Peyer's patch (tissue), 4 donors: ENCODE data around the gene GLRA3.

Experiments
- POLR2A ChIP-seq, 2 donors: fragments of 450-650 bp; IDR thresholded peaks; one replicate each; pipeline ENCODE4 v1.5.1; 2017; ENCODE audit warnings: antibody characterized with exemption in 2 of 2, mild to moderate bottlenecking in 2 of 2, moderate library complexity in 2 of 2
- TF ChIP-seq, protein P1 (sequence below), 6 experiments: fragments of 450-650 bp in 4 of 6; fragments of 200-600 bp in 2 of 6; sonication (generic) in 1 of 6; IDR thresholded peaks; one replicate each; pipeline ENCODE4 v1.5.1; 2017 to 2019; ENCODE audit warnings: antibody characterized with exemption in 6 of 6, mild to moderate bottlenecking in 3 of 6, moderate library complexity in 1 of 6

DNA sequence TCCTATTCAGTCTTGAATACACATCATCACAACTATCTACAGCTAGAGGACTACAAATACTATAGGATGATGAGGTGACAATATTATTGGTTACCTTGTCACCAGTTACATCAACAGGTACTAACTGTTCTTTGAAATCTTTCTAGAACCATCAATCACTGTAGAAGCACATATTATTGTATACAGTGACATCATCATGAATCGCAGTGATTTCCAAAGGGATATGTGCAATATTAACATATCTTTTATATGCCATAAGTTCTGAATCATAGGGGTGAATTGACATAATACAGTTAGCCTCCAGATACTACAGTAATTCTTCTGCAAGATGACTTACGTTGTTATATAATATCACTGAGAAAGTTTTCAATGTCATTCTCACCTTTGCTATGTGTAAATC, 201.6 kb downstream of the GLRA3 start:
- no peak for TF ChIP-seq POLR2A (IDR thresholded peaks at IDR 0.05)
- TF ChIP-seq, protein P1, sequence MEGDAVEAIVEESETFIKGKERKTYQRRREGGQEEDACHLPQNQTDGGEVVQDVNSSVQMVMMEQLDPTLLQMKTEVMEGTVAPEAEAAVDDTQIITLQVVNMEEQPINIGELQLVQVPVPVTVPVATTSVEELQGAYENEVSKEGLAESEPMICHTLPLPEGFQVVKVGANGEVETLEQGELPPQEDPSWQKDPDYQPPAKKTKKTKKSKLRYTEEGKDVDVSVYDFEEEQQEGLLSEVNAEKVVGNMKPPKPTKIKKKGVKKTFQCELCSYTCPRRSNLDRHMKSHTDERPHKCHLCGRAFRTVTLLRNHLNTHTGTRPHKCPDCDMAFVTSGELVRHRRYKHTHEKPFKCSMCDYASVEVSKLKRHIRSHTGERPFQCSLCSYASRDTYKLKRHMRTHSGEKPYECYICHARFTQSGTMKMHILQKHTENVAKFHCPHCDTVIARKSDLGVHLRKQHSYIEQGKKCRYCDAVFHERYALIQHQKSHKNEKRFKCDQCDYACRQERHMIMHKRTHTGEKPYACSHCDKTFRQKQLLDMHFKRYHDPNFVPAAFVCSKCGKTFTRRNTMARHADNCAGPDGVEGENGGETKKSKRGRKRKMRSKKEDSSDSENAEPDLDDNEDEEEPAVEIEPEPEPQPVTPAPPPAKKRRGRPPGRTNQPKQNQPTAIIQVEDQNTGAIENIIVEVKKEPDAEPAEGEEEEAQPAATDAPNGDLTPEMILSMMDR (IDR thresholded peaks at IDR 0.05) = no peak
